Lower leg skin (tissue), 4 donors: ENCODE data around the gene CCNH. TPM values are rescaled to one million over a fixed set of nuclear protein-coding genes. Genes with fewer than 3 reads are reported as not detected.
A peak's percentile ranks its signal among the peaks of the same experiment; 100 is the strongest.

ENCODE experiments used
- DNase-seq, 2 donors: peaks; one replicate each; pipeline ENCODE4 v3.0.0-alpha.2; 2019; ENCODE audit warnings: low spot score in 2 of 2
- H3K4me3 ChIP-seq: fragments of 200-600 bp; sonication (generic); 2 replicates; pipeline ENCODE4 v1.5.1; 2017; ENCODE audit warnings: mild to moderate bottlenecking, low read depth; ENCODE audit not compliant: poor library complexity, severe bottlenecking
- POLR2A ChIP-seq, 2 donors: fragments of 450-650 bp; IDR thresholded peaks; one replicate each; pipeline ENCODE4 v1.6.1; 2016 to 2017; ENCODE audit warnings: antibody characterized with exemption in 2 of 2, mild to moderate bottlenecking in 1 of 2, moderate library complexity in 1 of 2
- WGBS, 2 donors: methylation state at CpG; one replicate each; pipeline ENCODE4 v1.1.5; 2018; 5-methylcytosine and 5-hydroxymethylcytosine counted together
- intact Hi-C: fragments of 100-400 bp; cut with DNase I; formaldehyde crosslinking; loops from one replicate; pipeline ENCODE4 v1.15.0; 2023; ENCODE audit warnings: low total_unique reads
- total RNA-seq, 4 donors: library from RNA; depleted of rRNA; stranded (reverse); fragments of >200 nt; gene quantifications; one replicate each; pipeline ENCODE4 v1.1.0, GENCODE V29; 2016
- TF ChIP-seq, protein P1 (sequence below), 3 donors: fragments of 450-650 bp; IDR thresholded peaks; one replicate each; pipeline ENCODE4 v1.5.1; 2016; ENCODE audit warnings: antibody characterized with exemption in 3 of 3, mild to moderate bottlenecking in 3 of 3, moderate library complexity in 2 of 3

CCNH gene
- total RNA-seq, 4 donors from 2014 or later, result 44.1 to 82.3 (median 66.5) TPM

DNA sequence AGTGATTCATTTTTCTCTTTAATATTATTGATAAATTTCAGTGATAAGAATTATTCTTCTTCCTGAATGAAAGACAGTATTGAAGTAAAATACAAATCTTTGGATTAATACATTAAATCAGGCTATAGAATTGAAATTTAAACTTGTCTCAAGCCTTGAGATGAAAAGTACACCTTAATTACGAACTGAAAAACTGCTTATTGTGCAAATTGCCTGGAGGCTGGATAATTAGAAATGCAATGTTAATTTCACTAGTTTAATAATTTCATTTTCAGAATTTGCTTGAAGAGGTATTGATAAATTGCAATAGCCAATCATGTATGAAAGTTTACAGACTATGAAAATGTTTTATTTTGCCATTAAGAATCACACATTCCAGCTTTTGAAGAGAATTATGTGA is 11.0 kb upstream of the CCNH start:
- 56 to 58% methylated on average over 1 of the region's 1 CpG for WGBS, 2 donors
- intact Hi-C loops, result no loop called here
- DNase-seq, result no peak

DNA sequence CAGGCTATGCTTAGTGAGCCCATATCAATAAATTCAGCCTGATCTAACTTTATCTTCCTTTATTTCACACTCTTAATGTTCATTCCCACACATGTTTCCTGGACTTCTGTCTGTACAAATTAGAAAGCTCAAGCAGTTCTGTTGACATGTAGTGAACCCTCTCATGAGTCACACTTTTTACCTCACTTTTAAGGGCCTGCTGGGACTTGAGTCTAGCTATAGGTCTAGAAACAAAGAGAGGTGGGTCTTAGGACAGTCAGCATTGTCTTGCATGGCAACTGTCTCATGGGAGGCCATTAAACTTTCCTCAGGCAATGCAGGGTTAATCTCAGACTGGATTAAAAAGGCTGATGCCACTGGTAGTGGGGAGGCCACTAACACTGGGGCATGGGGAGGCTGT is 8.6 kb upstream of the CCNH start:
- TF ChIP-seq, protein P1, sequence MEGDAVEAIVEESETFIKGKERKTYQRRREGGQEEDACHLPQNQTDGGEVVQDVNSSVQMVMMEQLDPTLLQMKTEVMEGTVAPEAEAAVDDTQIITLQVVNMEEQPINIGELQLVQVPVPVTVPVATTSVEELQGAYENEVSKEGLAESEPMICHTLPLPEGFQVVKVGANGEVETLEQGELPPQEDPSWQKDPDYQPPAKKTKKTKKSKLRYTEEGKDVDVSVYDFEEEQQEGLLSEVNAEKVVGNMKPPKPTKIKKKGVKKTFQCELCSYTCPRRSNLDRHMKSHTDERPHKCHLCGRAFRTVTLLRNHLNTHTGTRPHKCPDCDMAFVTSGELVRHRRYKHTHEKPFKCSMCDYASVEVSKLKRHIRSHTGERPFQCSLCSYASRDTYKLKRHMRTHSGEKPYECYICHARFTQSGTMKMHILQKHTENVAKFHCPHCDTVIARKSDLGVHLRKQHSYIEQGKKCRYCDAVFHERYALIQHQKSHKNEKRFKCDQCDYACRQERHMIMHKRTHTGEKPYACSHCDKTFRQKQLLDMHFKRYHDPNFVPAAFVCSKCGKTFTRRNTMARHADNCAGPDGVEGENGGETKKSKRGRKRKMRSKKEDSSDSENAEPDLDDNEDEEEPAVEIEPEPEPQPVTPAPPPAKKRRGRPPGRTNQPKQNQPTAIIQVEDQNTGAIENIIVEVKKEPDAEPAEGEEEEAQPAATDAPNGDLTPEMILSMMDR (IDR thresholded peaks at IDR 0.05), result no peak
- no peak for TF ChIP-seq POLR2A (IDR thresholded peaks at IDR 0.05)
- no peak overlapping the region for H3K4me3 ChIP-seq
- intact Hi-C loops, result no loop called here
- DNase-seq, result no peak

More for the DNA sequence above, 11.0 kb upstream of the CCNH start:
- TF ChIP-seq POLR2A (IDR thresholded peaks at IDR 0.05), result no peak
- TF ChIP-seq, protein P1 (IDR thresholded peaks at IDR 0.05), result no peak
- H3K4me3 ChIP-seq, result no peak overlapping the region

DNA sequence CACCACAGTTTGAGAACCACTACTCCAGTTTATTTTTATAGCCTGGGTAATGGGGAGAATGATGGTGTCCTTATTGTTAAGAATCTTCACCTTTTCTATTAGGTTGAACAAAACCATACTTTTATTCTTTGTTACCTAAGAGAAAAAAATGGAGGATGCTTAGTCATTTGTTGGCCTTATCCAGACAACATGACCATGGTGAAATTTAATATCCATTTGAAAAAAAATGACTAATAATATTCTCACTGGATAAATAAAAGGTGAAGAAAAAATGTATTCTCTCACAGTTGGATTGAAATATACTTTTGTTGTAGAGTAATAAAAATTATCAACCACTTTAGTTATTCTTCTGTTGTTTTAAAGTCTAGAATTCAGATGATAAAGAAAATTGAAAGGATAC is 5.8 kb upstream of the CCNH start:
- DNase-seq, result no peak
- no peak for TF ChIP-seq POLR2A (IDR thresholded peaks at IDR 0.05)
- TF ChIP-seq, protein P1 (IDR thresholded peaks at IDR 0.05), result no peak
- intact Hi-C loops, result no loop called here

DNA sequence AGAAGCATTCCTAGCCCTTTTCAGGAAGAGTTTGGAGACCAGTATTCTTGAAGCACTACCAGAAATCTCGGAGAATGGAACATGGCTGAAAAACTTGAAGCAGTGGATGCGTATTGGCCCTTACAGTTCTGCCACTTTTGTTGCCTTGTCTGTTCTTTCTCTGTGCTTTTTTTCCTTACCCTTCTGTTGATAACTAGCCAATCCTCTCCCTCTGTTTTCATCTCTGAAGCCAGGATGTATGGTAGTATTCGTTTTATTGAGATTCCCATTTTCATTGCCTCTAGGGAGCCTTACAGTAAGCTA is 564 bp upstream of the CCNH start:
- WGBS, 2 donors, result 40 to 42% methylated on average over 3 of the region's 3 CpGs
- TF ChIP-seq, protein P1 (IDR thresholded peaks at IDR 0.05), result no peak
- no peak for TF ChIP-seq POLR2A (IDR thresholded peaks at IDR 0.05)
- no peak for DNase-seq
- no peak overlapping the region for H3K4me3 ChIP-seq
- intact Hi-C loops, result no loop called here

More for the DNA sequence above, 5.8 kb upstream of the CCNH start:
- H3K4me3 ChIP-seq, result no peak overlapping the region

DNA sequence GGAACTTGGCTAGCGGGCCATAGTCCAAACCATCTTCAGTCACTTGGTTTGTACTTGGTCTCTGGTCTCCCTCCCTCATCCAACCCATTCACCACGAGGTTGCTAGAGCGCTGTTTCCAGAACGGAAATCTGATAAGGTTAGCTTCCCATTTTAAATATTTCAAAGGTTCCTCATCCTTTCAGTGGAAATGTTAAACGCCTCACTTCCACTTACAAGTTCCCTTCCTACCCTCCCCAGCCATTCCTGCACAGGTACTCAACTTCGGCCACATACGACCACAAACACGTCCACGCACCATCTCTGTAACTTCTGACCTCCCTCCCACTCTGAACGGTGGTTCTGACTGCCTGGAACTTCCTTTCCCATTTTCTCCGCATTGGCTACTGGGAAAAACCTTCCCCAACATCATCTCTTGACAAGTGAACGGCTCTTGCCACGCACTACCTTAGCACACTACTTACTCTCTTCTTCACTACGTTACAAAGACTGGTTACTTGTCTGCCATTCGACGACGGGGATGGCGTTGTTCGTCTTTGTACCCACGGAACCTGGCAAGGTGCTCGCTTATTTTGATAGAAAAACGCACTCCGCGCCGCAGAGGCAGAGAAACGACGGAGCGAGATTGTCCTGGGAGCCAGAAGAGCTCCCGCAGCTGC is 629 bp downstream of the CCNH start:
- intact Hi-C loops, result no loop called here
- 0 to 1% methylated on average over 29 of the region's 29 CpGs for WGBS, 2 donors
- peak overlapping the region; percentile 63 for H3K4me3 ChIP-seq
- DNase-seq, result peak in 1 of 2 donors; percentile 28
- TF ChIP-seq, protein P1 (IDR thresholded peaks at IDR 0.05), result no peak
- no peak for TF ChIP-seq POLR2A (IDR thresholded peaks at IDR 0.05)

DNA sequence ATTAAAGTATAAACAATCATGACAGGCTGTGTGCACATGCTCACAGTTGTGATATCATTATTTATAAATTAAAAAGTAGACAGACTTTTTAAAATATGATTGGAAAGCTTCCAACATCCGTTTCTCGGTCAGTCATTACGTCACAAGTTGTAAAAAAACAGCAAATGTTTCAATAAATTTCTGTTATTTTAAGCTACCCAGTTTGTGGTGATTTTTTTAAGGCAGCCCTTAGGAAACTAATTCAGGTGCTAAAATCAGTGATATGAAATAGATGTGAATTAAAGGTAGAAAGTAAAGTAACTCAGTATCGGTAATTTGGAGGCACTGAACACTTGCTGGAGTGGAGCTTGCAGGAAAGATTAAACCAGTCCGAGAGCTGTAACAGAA is 1.2 kb downstream of the CCNH start:
- TF ChIP-seq POLR2A (IDR thresholded peaks at IDR 0.05), result no peak
- intact Hi-C loops, result no loop called here
- H3K4me3 ChIP-seq, result peak overlapping the region; percentile 63
- WGBS, 2 donors, result 6% methylated on average over 5 of the region's 5 CpGs
- no peak for DNase-seq
